Left ventricle myocardium superior (tissue), 1 donor: ENCODE measurements around the gene BMAL2. TPM values are rescaled to one million over a fixed set of nuclear protein-coding genes. Genes with fewer than 3 reads are reported as not detected.

Experiments used
- ATAC-seq: fragments of 200-7000 bp; cut with Tn5 transposase; one replicate; pipeline ENCODE4 v1.9.1; 2020; ENCODE audit warnings: mild to moderate bottlenecking, moderate library complexity
- DNase-seq: peaks from one replicate; pipeline ENCODE4 v3.0.0-alpha.2; 2020
- intact Hi-C: fragments of 100-400 bp; cut with micrococcal nuclease; formaldehyde crosslinking; loops from one replicate; pipeline ENCODE4 v1.11.0; 2022
- total RNA-seq: library from RNA; stranded (reverse); fragmentation: NEBNext Ultra II Directional; extraction: Animal tissue kit (Norgen Biotek cat#: 25700); gene quantifications from one replicate; pipeline ENCODE4 v1.2.1, GENCODE V29; 2021
- donor health status: DM: no; HTN: yes; CAD: no; lungs with severe emphysema.

The BMAL2 gene
- total RNA-seq, 1 donor from 2014 or later = 2.5 TPM

GRCh38 chr12:27309995-27310315, 22.7 kb upstream of the BMAL2 start:
- no peak for DNase-seq
- intact Hi-C loops = loop anchor here (5.0 to 10.0 kb wide), 2 partner anchors 165 to 293 kb away; no protein-coding TSS in a partner anchor
- no peak for ATAC-seq

GRCh38 chr12:27316947-27317346, 15.7 kb upstream of the BMAL2 start:
- ATAC-seq (no peak), DNase-seq (no peak)
- intact Hi-C loops = no loop called here

GRCh38 chr12:27319409-27319808, 13.2 kb upstream of the BMAL2 start:
- DNase-seq (no peak), ATAC-seq (no peak)
- intact Hi-C loops = no loop called here

- intact Hi-C loops = no loop called here
- DNase-seq = no peak
- no peak for ATAC-seq
Measured at GRCh38 chr12:27319848-27320247, 12.8 kb upstream of the BMAL2 start.

GRCh38 chr12:27324530-27324929, 8.1 kb upstream of the BMAL2 start:
- DNase-seq (no peak), ATAC-seq (no peak)
- intact Hi-C loops = no loop called here

- intact Hi-C loops = no loop called here
- DNase-seq = no peak
- ATAC-seq = no peak
Measured at GRCh38 chr12:27330846-27331245, 1.8 kb upstream of the BMAL2 start.

GRCh38 chr12:27331291-27331926, 1.2 kb upstream of the BMAL2 start:
- no peak for ATAC-seq
- intact Hi-C loops = no loop called here
- DNase-seq = no peak

GRCh38 chr12:27331927-27332324, 710 bp upstream of the BMAL2 start:
- DNase-seq (no peak), ATAC-seq (no peak)
- intact Hi-C loops = no loop called here

GRCh38 chr12:27332407-27332713, 276 bp upstream of the BMAL2 start:
- no peak for ATAC-seq
- DNase-seq = no peak
- intact Hi-C loops = no loop called here

GRCh38 chr12:27333403-27334009, 870 bp downstream of the BMAL2 start:
- intact Hi-C loops = no loop called here
- ATAC-seq (peak; percentile 38), DNase-seq (peak; percentile 61)

GRCh38 chr12:27334042-27334720, 1.5 kb downstream of the BMAL2 start:
- intact Hi-C loops = no loop called here
- no peak for ATAC-seq
- no peak for DNase-seq

GRCh38 chr12:27334721-27335082, 2.1 kb downstream of the BMAL2 start:
- ATAC-seq = no peak
- intact Hi-C loops = no loop called here
- no peak for DNase-seq

- intact Hi-C loops = no loop called here
- ATAC-seq (no peak), DNase-seq (no peak)
Measured at GRCh38 chr12:27335364-27336281, 3.0 kb downstream of the BMAL2 start.

GRCh38 chr12:27336282-27336653, 3.6 kb downstream of the BMAL2 start:
- intact Hi-C loops = no loop called here
- no peak for DNase-seq
- no peak for ATAC-seq

GRCh38 chr12:27337376-27337775, 4.7 kb downstream of the BMAL2 start:
- ATAC-seq (no peak), DNase-seq (no peak)
- intact Hi-C loops = no loop called here

GRCh38 chr12:27338473-27338872, 5.8 kb downstream of the BMAL2 start:
- intact Hi-C loops = no loop called here
- no peak for ATAC-seq
- DNase-seq = no peak

- DNase-seq (no peak), ATAC-seq (no peak)
- intact Hi-C loops = no loop called here
Measured at GRCh38 chr12:27340971-27341370, 8.3 kb downstream of the BMAL2 start.

GRCh38 chr12:27342536-27342935, 9.9 kb downstream of the BMAL2 start:
- intact Hi-C loops = no loop called here
- DNase-seq (no peak), ATAC-seq (no peak)

- no peak for DNase-seq
- ATAC-seq = no peak
- intact Hi-C loops = no loop called here
Measured at GRCh38 chr12:27343255-27344000, 10.8 kb downstream of the BMAL2 start.

GRCh38 chr12:27344246-27344645, 11.6 kb downstream of the BMAL2 start:
- DNase-seq = no peak
- intact Hi-C loops = no loop called here
- no peak for ATAC-seq
